Measurements from ENCODE around the gene FAM120B.
"Not testable (repeated sequence)": the region's sequence is repeated elsewhere in the genome, so short reads cannot be mapped to it uniquely, and the experiment has no call there.

FAM120B gene

GRCh38 chr6:170301184-170301583 is 5.4 kb upstream of the FAM120B start:
- no peak for DNase-seq (ENCODE audit: low spot score)

- no peak for DNase-seq (ENCODE audit: low spot score)
Observed at GRCh38 chr6:170305805-170306323, 694 bp upstream of the FAM120B start.

DNA sequence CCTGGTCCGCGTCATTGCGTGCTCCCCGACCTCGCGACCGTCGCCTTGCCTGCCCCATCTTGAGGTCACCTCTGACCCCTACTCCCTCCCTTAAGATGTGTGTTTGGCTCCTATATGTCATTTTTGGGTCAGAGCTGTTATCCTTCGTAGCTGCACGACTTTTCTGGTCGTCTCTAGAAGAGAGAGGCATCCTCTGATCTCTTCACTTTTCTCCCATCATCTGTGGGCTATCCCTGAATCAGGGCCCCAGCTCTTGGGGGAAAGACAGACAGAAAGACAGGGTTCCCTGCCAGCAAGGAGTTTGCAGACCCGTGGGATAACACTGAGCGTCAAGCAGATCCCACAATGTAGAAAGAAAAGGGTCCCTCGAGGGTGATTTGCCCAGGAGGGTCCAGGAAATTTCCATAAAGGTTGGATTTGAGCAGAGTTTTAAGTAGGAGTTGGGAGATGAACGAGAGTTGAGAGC is 555 bp downstream of the FAM120B start:
- no peak for DNase-seq (ENCODE audit: low spot score)

DNA sequence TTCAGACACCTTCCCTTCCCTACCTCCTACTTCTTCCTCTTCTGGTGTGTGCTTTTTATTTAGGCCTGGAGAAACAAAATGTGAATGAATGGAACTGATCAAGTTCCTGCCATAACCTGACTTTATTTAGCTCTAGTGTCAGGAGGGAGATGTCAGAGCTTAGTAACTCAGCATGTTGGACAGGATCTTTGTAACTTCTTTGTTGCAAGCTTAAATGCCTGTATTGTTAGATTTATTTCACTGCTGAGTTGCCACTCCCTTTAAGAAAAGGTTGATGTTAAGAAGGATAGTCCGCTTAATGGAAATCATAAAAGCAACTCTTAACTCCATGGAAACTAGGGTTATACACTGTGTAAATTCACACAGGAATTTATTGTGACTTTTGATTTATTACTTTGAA is 2.2 kb downstream of the FAM120B start:
- no peak for DNase-seq (ENCODE audit: low spot score)

DNA sequence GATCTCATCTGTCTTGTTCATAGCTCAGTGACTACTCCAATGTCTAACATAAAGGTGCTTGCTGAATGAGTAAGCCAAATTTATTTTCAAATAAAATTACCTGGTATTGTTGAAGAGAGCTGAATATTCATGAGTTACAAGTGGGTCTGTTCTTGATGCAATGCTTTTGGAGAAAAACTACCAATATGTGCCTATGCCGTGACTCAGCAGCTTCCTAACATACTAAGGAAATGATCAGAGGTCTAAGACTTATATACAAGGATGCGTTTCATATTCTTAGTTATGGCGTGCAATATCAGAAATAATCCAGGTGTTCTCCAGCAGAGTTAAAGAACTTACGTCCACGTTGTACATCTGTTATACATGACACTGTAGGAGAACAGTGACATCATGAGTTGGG is 5.1 kb downstream of the FAM120B start:
- no peak for DNase-seq (ENCODE audit: low spot score)

GRCh38 chr6:170312876-170313275 is 6.3 kb downstream of the FAM120B start:
- no peak for DNase-seq (ENCODE audit: low spot score)

- DNase-seq (ENCODE audit: low spot score), result no peak
Observed at GRCh38 chr6:170313716-170314295, 7.2 kb downstream of the FAM120B start.

GRCh38 chr6:170314983-170315382 is 8.4 kb downstream of the FAM120B start:
- no peak for DNase-seq (ENCODE audit: low spot score)

GRCh38 chr6:170316071-170316470 is 9.5 kb downstream of the FAM120B start:
- DNase-seq (ENCODE audit: low spot score), result no peak

DNA sequence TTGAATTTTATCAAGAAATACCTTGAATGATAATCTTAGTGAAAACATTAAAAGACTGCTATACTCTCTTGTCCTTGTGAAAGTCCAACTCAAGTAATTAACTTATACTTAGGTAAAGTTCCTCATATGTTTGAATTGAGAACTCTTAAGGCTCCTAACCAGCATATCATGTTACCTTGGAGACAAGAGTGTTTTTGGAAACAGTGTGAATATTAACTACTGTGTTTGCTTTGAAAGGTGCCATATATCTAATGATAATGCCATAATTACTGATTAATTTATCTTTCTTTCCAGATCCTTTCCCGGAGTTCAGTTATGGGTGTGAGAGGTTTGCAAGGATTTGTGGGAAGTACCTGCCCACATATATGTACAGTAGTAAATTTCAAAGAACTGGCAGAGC is 10.5 kb downstream of the FAM120B start:
- DNase-seq (ENCODE audit: low spot score), result no peak

DNA sequence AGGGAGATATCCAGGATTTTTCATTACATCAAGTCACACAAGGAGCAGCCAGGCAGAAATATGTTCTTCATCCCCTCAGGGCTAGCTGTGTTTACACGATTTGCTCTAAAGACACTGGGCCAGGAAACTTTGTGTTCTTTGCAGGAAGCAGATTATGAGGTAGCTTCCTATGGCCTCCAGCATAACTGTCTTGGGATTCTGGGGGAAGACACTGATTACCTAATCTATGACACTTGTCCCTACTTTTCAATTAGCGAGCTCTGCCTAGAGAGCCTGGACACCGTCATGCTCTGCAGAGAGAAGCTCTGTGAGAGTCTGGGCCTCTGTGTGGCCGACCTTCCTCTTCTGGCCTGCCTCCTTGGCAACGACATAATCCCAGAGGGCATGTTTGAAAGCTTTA is 11.2 kb downstream of the FAM120B start:
- DNase-seq (ENCODE audit: low spot score), result no peak

DNA sequence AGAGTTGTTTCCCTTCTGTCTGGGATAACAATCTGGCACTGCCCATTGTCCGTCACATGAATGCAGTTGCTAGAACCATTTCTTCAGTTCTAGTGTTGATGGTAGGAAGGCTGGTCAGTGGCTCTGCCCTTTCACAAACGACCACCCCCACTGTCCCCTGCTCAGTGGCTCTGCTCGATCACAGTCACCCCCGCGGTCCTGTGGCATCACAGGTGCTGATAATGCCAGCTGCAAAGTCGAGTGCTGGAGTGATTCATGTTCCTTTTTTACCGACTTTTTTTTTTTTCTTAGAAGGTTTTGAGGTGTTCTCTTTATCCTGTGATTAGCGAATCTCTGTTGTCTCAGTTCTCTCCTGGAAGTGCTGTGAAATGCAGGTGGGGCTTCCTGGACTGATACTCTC is 22.8 kb downstream of the FAM120B start:
- no peak for DNase-seq (ENCODE audit: low spot score)

GRCh38 chr6:170335199-170335598 is 28.6 kb downstream of the FAM120B start:
- DNase-seq (ENCODE audit: low spot score), result not testable (repeated sequence)

- DNase-seq (ENCODE audit: low spot score), result peak; percentile 10
Observed at GRCh38 chr6:170344631-170345576, 38.3 kb downstream of the FAM120B start.

GRCh38 chr6:170345662-170346061 is 39.1 kb downstream of the FAM120B start:
- no peak for DNase-seq (ENCODE audit: low spot score)

DNA sequence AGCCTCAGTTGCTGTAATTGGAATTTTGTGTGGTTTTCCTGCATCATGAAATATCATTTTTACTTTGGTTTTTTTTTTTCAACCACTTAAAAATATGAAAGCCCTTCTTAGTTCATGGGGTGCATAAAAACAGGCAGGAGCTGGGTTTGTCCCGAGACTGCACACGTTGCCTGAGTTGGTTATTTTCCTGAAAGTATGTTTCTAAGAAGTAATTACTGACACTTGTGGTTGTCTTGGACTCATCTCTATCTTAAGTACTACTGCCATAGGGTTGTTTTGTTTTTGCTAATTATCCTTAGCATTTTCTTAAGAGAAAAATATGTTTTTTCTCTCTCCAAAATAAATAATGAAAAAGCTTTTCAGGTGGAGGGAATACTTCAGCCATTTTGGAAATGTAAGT is 40.1 kb downstream of the FAM120B start:
- DNase-seq (ENCODE audit: low spot score), result no peak

- no peak for DNase-seq (ENCODE audit: low spot score)
Observed at GRCh38 chr6:170347091-170347490, 40.5 kb downstream of the FAM120B start.

DNA sequence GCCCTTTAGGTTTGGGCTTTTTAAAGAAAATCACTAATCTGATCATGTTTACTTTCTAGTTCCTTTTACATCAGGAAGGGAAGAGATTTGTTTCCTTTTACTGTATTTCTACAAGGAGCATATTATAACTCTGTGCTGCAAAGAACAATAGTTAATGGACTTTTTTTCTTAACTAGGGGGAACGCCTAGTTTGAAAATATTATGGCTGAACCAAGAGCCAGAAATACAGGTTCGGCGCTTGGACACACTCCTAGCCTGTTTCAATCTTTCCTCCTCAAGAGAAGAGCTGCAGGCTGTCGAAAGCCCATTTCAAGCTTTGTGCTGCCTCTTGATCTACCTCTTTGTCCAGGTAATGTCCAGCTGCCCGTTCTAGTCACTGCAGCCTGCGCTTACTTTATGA is 41.4 kb downstream of the FAM120B start:
- no peak for DNase-seq (ENCODE audit: low spot score)

DNA sequence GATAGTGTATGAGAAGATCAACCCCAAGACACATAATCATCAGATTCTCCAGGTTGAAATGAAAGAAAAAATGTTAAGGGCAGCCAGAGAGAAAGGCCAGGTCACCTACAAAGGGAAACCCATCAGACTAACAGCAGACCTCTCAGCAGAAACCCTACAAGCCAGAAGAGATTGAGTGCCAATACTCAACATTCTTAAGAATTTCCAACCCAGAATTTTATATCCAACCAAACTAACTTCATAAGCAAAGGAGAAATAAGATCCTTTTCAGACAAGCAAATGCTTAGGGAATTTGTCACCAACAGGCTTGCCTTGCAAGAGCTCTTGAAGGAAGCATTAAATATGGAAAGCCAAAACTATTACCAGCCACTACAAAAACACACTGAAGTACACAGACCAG is 44.9 kb downstream of the FAM120B start:
- DNase-seq (ENCODE audit: low spot score), result not testable (repeated sequence)

- DNase-seq (ENCODE audit: low spot score), result not testable (repeated sequence)
Observed at GRCh38 chr6:170355190-170355589, 48.6 kb downstream of the FAM120B start.

DNA sequence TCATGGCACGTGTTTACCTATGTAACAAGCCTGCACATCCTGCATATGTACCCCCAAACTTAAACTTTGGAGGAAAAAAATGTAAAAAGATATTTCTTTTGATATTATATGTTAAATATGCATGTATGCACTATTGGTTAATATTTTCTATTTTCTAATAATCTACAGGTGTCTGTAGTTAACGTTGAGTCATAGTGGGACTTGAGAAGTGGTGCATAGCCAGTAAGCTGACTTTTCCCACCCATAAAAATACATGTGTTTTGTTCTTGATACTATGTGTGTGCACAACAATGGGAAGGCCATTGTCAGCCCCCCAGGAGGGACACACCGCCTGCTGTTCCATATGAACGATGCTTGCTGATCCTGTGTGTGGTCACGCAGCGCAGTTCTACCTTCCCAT is 49.1 kb downstream of the FAM120B start:
- DNase-seq (ENCODE audit: low spot score), result no peak

DNA sequence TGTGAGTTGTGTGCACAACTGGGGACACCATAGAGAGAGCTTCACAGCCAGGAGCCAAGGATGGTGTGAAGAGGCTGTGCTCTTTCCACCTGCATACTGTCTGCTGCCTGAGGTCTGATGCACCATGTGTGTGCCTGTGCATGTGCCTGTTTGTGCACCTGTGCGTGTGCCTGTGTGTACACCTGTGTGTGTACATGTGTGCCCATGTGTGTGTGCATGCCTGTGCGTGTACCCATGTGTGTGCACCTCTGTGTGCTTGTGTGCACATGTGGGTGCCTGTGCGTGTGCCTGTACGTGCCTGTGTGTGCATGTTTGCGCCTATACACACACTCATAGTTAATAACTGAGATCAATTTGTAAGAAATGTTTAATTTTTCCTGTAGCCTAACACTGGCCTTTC is 51.3 kb downstream of the FAM120B start:
- no peak for DNase-seq (ENCODE audit: low spot score)

GRCh38 chr6:170358496-170358895 is 51.9 kb downstream of the FAM120B start:
- no peak for DNase-seq (ENCODE audit: low spot score)

Data from SW480 (cell line).